ENCODE measurements around the gene PHC2.

PHC2 gene

DNA sequence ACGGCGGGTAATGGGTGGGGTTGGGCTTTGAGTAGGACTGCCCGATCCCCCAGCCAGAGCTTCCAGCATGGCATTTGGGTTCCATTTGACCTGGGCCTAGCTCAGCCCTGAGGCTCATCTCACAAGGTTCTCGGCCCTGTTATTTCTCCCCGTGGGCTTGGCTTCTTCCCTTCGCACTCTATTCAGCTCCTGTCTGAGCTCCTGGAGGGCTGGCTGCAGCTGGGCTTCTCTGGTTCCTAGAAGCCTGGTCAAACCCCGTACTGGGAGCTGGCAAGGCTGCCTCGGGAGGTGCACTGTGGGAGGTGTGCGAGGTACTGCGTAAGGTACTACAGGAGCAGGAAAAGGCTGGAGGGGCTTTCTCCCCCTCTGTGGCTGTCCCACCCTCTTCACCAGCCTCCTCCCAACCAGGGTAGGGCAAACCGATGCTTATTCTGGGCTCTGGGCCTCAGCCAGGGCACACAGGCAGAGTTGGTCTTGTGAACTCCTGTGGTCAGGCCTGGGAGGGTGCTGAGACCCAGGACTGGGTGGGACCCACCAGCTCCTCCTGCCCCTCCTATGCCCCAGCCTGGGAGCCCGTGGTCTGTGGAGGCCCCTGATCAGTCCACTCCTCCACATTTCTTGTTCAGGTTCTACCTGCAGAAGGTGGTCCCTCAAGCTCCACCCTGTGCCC lies 110.8 kb downstream of the PHC2 start:
- TF ChIP-seq MYC (IDR thresholded peaks at IDR 0.05; ENCODE audit: low read depth, low read length) (no peak), POLR2A (IDR thresholded peaks at IDR 0.05; ENCODE audit: extremely low read depth, insufficient read length) (no peak)
- TF ChIP-seq, protein P1, sequence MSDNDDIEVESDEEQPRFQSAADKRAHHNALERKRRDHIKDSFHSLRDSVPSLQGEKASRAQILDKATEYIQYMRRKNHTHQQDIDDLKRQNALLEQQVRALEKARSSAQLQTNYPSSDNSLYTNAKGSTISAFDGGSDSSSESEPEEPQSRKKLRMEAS (IDR thresholded peaks at IDR 0.05; ENCODE audit: low read depth, low read length) = no peak
- TF ChIP-seq, protein P2, sequence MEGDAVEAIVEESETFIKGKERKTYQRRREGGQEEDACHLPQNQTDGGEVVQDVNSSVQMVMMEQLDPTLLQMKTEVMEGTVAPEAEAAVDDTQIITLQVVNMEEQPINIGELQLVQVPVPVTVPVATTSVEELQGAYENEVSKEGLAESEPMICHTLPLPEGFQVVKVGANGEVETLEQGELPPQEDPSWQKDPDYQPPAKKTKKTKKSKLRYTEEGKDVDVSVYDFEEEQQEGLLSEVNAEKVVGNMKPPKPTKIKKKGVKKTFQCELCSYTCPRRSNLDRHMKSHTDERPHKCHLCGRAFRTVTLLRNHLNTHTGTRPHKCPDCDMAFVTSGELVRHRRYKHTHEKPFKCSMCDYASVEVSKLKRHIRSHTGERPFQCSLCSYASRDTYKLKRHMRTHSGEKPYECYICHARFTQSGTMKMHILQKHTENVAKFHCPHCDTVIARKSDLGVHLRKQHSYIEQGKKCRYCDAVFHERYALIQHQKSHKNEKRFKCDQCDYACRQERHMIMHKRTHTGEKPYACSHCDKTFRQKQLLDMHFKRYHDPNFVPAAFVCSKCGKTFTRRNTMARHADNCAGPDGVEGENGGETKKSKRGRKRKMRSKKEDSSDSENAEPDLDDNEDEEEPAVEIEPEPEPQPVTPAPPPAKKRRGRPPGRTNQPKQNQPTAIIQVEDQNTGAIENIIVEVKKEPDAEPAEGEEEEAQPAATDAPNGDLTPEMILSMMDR (IDR thresholded peaks at IDR 0.05; ENCODE audit: low read depth, low read length) = no peak
- no peak overlapping the region for H3K4me3 ChIP-seq (ENCODE audit: low read depth, low read length)
- DNase-seq (ENCODE audit: low read depth) = no peak

DNA sequence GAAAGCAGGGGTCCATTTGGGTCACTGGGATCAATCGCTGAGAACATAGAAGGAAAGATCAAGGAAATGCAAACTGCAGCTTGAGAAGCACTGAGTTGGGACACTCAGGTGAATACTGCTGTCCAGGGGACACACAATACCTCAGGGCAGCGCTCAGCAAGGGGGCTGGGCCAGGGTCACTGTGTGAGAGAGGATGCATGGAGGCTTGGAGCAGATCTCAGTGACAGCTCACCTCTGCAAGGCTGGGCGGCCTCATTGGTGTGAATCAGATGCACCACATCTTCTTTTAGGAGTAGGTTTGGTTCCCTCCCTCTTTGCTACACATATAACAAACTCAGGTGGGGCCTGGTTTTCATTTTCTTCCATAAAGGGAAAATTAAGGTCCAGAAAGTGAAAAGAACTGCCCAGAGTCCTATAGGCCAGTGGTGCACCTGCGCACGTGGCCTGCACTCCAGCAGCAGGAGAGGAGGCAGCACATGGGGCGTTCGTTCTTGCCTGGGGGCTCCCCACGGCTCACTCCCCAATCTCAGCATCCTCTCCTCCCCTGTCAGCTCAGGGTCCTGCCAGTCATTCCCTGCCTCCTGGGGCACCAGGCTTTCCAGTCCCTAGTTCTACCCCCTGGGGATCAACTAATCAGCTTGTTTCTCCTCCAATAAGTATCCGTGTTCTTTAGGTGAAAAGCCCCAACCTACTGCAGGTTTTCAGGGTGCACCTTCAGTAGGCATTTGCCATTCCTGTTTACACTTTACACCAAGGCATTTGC lies 111.5 kb downstream of the PHC2 start:
- H3K4me3 ChIP-seq (ENCODE audit: low read depth, low read length) = no peak overlapping the region
- TF ChIP-seq, protein P1 (IDR thresholded peaks at IDR 0.05; ENCODE audit: low read depth, low read length) = no peak
- TF ChIP-seq POLR2A (IDR thresholded peaks at IDR 0.05; ENCODE audit: extremely low read depth, insufficient read length) = no peak
- no peak for TF ChIP-seq MYC (IDR thresholded peaks at IDR 0.05; ENCODE audit: low read depth, low read length)
- TF ChIP-seq, protein P2 (IDR thresholded peaks at IDR 0.05; ENCODE audit: low read depth, low read length) = no peak
- DNase-seq (ENCODE audit: low read depth) = no peak

DNA sequence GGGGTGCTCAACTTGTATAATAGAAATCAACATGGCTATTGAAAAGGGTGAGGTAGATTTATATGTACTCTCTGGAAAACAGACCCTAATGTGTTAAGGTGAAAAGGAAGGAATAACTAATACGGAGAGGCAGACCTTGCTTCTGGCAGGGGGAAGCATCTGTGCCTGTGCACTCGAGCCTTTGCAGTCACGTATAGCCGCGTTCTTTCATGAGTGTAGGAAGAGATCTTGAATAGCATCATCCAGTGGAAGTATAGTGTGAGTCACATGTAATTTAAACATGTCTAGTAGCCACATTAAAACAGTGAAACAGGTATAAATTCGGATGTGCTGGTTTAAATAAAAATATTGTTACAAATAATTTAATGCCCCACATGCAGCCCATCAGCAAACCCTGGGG lies 112.9 kb downstream of the PHC2 start:
- no peak overlapping the region for H3K4me3 ChIP-seq (ENCODE audit: low read depth, low read length)
- TF ChIP-seq MYC (IDR thresholded peaks at IDR 0.05; ENCODE audit: low read depth, low read length) (no peak), POLR2A (IDR thresholded peaks at IDR 0.05; ENCODE audit: extremely low read depth, insufficient read length) (no peak)
- TF ChIP-seq, protein P1 (IDR thresholded peaks at IDR 0.05; ENCODE audit: low read depth, low read length) = no peak
- TF ChIP-seq, protein P2 (IDR thresholded peaks at IDR 0.05; ENCODE audit: low read depth, low read length) = no peak
- no peak for DNase-seq (ENCODE audit: low read depth)

DNA sequence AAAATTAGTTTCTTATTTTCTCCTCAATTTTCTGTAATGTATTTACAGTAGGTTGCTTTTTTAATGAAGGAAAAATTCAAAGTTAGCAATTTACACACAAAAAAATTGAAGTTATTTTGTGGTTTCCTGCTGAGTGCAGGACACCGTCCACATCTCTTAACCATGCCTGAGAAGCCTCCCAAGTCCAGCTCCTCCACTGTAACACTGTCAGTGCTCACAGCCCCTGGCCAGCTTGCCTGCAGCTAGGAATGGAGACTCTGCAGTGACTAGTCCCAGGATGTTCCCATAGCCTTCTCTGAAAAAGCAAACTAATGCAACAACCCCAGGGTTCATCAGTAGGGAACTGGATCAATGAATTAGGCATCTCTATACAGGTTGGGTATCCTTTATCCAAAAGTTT lies 113.5 kb downstream of the PHC2 start:
- TF ChIP-seq, protein P2 (IDR thresholded peaks at IDR 0.05; ENCODE audit: low read depth, low read length) = no peak
- TF ChIP-seq MYC (IDR thresholded peaks at IDR 0.05; ENCODE audit: low read depth, low read length) (no peak), POLR2A (IDR thresholded peaks at IDR 0.05; ENCODE audit: extremely low read depth, insufficient read length) (no peak)
- TF ChIP-seq, protein P1 (IDR thresholded peaks at IDR 0.05; ENCODE audit: low read depth, low read length) = no peak
- no peak overlapping the region for H3K4me3 ChIP-seq (ENCODE audit: low read depth, low read length)
- DNase-seq (ENCODE audit: low read depth) = no peak

DNA sequence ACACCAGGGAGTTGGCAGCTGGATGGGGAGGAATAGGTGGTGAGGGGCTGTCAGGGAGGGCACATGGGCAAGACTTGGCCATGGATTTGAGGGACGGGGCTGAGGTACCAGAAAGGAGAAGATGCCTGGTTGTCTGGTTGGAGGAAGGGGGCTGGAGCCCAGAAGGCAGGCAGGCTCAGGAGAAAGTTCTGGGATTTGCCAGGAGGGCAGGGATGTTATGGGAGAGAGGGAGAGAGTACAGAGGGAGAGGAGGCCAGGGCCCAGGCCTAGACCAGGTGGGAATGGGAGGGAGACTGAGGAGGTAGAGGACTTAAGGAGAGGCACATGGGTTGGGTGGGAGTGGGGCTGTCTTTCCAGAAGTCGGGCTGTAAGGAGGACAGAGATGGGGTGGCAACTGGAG lies 114.3 kb downstream of the PHC2 start:
- TF ChIP-seq MYC (IDR thresholded peaks at IDR 0.05; ENCODE audit: low read depth, low read length) = no peak
- TF ChIP-seq POLR2A (IDR thresholded peaks at IDR 0.05; ENCODE audit: extremely low read depth, insufficient read length) = no peak
- TF ChIP-seq, protein P2 (IDR thresholded peaks at IDR 0.05; ENCODE audit: low read depth, low read length) = no peak
- TF ChIP-seq, protein P1 (IDR thresholded peaks at IDR 0.05; ENCODE audit: low read depth, low read length) = no peak
- DNase-seq (ENCODE audit: low read depth) = no peak
- H3K4me3 ChIP-seq (ENCODE audit: low read depth, low read length) = no peak overlapping the region

Data from NB4 (cell line).